ENCODE data around the gene TCEAL2. TPM values are rescaled to one million over a fixed set of nuclear protein-coding genes. Genes with fewer than 3 reads are reported as not detected.
"Not testable (repeated sequence)": the region's sequence is repeated elsewhere in the genome, so short reads cannot be mapped to it uniquely, and the experiment has no call there.

TCEAL2 gene
- total RNA-seq, 2 experiments from 2014 or later, result not detected

DNA sequence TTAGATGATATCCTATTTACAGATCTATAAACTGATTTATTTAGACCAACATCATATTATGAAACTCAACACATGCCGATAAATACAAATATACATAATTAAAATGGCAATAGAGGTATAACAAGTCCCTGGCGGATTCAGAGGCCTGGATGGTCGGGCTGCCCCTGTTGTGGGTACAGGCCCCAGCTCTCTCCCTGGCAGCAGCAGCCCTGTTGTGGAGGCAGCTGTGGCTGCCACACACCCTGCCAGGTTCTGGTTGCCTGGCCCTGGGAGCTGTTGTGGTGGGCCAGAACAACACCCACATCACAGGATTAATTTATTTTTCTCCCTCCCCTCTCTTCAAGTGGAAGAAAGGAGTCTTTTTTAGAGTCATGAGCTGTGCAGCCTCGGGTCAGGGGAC lies 12.1 kb upstream of the TCEAL2 start:
- no TSS peak for BruUV-seq (replicated peaks)
- Histone ChIP-seq H2AFZ (ENCODE audit: low read length) (no peak overlapping the region), H3K4me3 (ENCODE audit: low read depth, low read length, poor library complexity, severe bottlenecking) (no peak overlapping the region), H3K4me2 (ENCODE audit: low read length) (no peak overlapping the region), H3K36me3 (ENCODE audit: insufficient read depth, low read length) (no peaks in the 10 kb centered on the region), H3K9me2 (ENCODE audit: insufficient read depth, low read length) (no peaks in the 10 kb centered on the region), H4K20me1 (ENCODE audit: insufficient read depth, low read length) (no peaks in the 10 kb centered on the region), H3K9me3 (ENCODE audit: low read length) (no peaks in the 10 kb centered on the region), H3K79me2 (ENCODE audit: insufficient read depth, low read depth, low read length) (no peaks in the 10 kb centered on the region), H3K4me1 (ENCODE audit: insufficient read depth, low read length, poor library complexity, severe bottlenecking) (no peaks in the 10 kb centered on the region), H3K27ac (ENCODE audit: low read depth, low read length, poor library complexity, severe bottlenecking) (no peak overlapping the region)
- intact Hi-C loops (cut with micrococcal nuclease; ENCODE audit: unreplicated experiment), result no loop called here
- no peak for DNase-seq (ENCODE audit: low spot score)
- POLR2A ChIA-PET, result no interaction called here
- CTCF ChIA-PET (ENCODE audit: unreplicated experiment), result no interaction called here
- TF ChIP-seq, protein P1, sequence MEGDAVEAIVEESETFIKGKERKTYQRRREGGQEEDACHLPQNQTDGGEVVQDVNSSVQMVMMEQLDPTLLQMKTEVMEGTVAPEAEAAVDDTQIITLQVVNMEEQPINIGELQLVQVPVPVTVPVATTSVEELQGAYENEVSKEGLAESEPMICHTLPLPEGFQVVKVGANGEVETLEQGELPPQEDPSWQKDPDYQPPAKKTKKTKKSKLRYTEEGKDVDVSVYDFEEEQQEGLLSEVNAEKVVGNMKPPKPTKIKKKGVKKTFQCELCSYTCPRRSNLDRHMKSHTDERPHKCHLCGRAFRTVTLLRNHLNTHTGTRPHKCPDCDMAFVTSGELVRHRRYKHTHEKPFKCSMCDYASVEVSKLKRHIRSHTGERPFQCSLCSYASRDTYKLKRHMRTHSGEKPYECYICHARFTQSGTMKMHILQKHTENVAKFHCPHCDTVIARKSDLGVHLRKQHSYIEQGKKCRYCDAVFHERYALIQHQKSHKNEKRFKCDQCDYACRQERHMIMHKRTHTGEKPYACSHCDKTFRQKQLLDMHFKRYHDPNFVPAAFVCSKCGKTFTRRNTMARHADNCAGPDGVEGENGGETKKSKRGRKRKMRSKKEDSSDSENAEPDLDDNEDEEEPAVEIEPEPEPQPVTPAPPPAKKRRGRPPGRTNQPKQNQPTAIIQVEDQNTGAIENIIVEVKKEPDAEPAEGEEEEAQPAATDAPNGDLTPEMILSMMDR (conservative IDR thresholded peaks at IDR 0.05; ENCODE audit: low read length), result no peak
- TF ChIP-seq EZH2phosphoT487 (IDR thresholded peaks at IDR 0.05; ENCODE audit: borderline replicate concordance, low read depth, low read length), result no peak

DNA sequence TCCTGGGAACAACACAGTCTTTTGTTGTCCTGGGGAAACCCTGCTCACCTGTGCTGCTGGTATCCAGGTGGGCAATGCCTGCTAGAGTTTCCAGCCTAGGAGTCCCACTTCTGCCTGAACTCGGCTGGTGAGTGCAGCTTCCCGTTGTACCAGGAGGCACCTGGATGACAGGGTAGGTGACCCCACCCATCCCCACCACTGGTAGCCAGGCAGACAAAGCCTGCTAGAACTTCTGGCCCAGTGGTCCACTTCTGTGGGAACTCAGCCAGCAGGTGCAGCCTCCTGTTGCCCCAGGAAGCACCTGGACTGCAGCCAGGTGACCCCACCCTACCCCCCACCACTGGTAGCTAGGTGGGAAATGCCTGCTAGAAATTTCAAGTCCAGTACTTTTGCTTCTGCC lies 9.7 kb upstream of the TCEAL2 start:
- H2AFZ ChIP-seq (ENCODE audit: low read length), result no peak overlapping the region
- no peaks in the 10 kb centered on the region for H3K36me3 ChIP-seq (ENCODE audit: insufficient read depth, low read length)
- no peaks in the 10 kb centered on the region for H3K4me1 ChIP-seq (ENCODE audit: insufficient read depth, low read length, poor library complexity, severe bottlenecking)
- no peaks in the 10 kb centered on the region for H4K20me1 ChIP-seq (ENCODE audit: insufficient read depth, low read length)
- CTCF ChIA-PET (ENCODE audit: unreplicated experiment), result no interaction called here
- DNase-seq (ENCODE audit: low spot score), result no peak
- POLR2A ChIA-PET, result no interaction called here
- H3K9me2 ChIP-seq (ENCODE audit: insufficient read depth, low read length), result no peaks in the 10 kb centered on the region
- H3K4me2 ChIP-seq (ENCODE audit: low read length), result no peak overlapping the region
- intact Hi-C loops (cut with micrococcal nuclease; ENCODE audit: unreplicated experiment), result no loop called here
- H3K9me3 ChIP-seq (ENCODE audit: low read length), result no peaks in the 10 kb centered on the region
- no TSS peak for BruUV-seq (replicated peaks)
- H3K27ac ChIP-seq (ENCODE audit: low read depth, low read length, poor library complexity, severe bottlenecking), result no peak overlapping the region
- no peaks in the 10 kb centered on the region for H3K79me2 ChIP-seq (ENCODE audit: insufficient read depth, low read depth, low read length)
- TF ChIP-seq, protein P1 (conservative IDR thresholded peaks at IDR 0.05; ENCODE audit: low read length), result no peak
- no peak for TF ChIP-seq EZH2phosphoT487 (IDR thresholded peaks at IDR 0.05; ENCODE audit: borderline replicate concordance, low read depth, low read length)
- H3K4me3 ChIP-seq (ENCODE audit: low read depth, low read length, poor library complexity, severe bottlenecking), result no peak overlapping the region

GRCh38 chrX:102125014-102125413 lies 465 bp upstream of the TCEAL2 start:
- H3K27ac ChIP-seq (ENCODE audit: low read depth, low read length, poor library complexity, severe bottlenecking); H3K36me3 ChIP-seq (ENCODE audit: insufficient read depth, low read length); H3K9me3 ChIP-seq (ENCODE audit: low read length); H4K20me1 ChIP-seq (ENCODE audit: insufficient read depth, low read length); H3K4me2 ChIP-seq (ENCODE audit: low read length); BruUV-seq (replicated peaks); H2AFZ ChIP-seq (ENCODE audit: low read length); CTCF ChIA-PET (ENCODE audit: unreplicated experiment); DNase-seq (ENCODE audit: low spot score); H3K4me1 ChIP-seq (ENCODE audit: insufficient read depth, low read length, poor library complexity, severe bottlenecking); H3K79me2 ChIP-seq (ENCODE audit: insufficient read depth, low read depth, low read length); POLR2A ChIA-PET; H3K4me3 ChIP-seq (ENCODE audit: low read depth, low read length, poor library complexity, severe bottlenecking); H3K9me2 ChIP-seq (ENCODE audit: insufficient read depth, low read length); intact Hi-C loops (cut with micrococcal nuclease; ENCODE audit: unreplicated experiment): not testable (repeated sequence)

GRCh38 chrX:102126080-102126818 lies 770 bp downstream of the TCEAL2 start:
- H2AFZ ChIP-seq (ENCODE audit: low read length); intact Hi-C loops (cut with micrococcal nuclease; ENCODE audit: unreplicated experiment); CTCF ChIA-PET (ENCODE audit: unreplicated experiment): not testable (repeated sequence)

More at GRCh38 chrX:102126080-102126818, 770 bp downstream of the TCEAL2 start:
- POLR2A ChIA-PET; H3K4me2 ChIP-seq (ENCODE audit: low read length); H3K9me3 ChIP-seq (ENCODE audit: low read length); H3K4me1 ChIP-seq (ENCODE audit: insufficient read depth, low read length, poor library complexity, severe bottlenecking); H3K27ac ChIP-seq (ENCODE audit: low read depth, low read length, poor library complexity, severe bottlenecking); H4K20me1 ChIP-seq (ENCODE audit: insufficient read depth, low read length); H3K9me2 ChIP-seq (ENCODE audit: insufficient read depth, low read length); BruUV-seq (replicated peaks); DNase-seq (ENCODE audit: low spot score); H3K79me2 ChIP-seq (ENCODE audit: insufficient read depth, low read depth, low read length); H3K4me3 ChIP-seq (ENCODE audit: low read depth, low read length, poor library complexity, severe bottlenecking); H3K36me3 ChIP-seq (ENCODE audit: insufficient read depth, low read length): not testable (repeated sequence)

Measured in OCI-LY7 (cell line).